HG02678 (cell line): Measurements from ENCODE around the gene NOC2L.
"Not testable (repeated sequence)": the region's sequence is repeated elsewhere in the genome, so short reads cannot be mapped to it uniquely, and the experiment has no call there.

Experiments used
- ATAC-seq: cut with Tn5 transposase; IDR thresholded peaks from one replicate; pipeline ENCODE4 v1.9.1; 2021; ENCODE audit warnings: mild to moderate bottlenecking, moderate library complexity; ENCODE audit not compliant: unreplicated experiment

Gene NOC2L

DNA sequence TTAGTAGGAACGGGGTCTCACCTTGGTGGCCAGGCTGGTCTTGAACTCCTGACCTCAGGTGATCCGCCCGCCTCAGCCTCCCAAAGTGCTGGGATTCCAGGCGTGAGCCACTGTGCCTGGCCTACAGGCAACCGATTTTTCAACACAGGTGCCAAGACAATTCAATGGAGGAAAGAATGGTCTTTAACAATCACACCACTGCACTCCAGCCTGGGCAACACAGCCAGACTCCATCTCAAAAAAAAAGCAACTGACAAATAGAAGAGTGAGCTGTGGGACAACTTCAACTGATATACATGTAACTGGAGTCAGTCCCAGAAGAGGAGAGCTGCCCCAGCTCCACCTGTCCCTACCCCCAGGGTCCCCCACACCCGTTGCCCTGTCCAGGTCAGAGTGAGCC, 35.5 kb upstream of the NOC2L start:
- ATAC-seq: not testable (repeated sequence)

DNA sequence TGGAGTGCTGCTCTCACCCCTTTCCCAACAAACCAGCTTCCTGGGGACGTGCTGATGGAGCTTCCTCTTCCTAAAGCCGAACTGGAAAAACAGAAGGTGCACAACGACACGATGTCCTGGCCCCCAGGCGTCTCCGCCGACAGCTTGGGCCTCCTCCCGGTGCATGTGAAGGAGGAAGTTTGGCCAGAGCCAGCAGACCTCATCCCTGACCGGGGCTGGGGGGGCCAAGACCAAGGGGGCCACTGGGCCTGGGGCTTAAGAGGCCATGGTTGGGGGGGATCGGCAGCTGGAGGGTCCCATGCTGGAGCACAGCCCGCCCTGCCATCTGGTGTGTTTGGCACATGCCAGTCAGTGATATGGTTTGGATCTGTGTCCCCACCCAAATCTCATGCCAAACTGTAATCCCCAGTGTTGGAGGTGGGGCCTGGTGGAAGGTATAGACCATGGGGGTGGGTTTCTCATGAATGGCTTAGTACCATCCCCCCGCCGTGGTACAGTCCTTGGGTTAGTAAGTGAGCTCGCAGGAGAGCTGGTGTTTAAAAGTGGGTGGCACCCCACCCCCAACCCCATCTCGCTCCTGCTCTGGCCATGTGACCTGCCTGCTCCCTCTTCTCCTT, 34.4 kb upstream of the NOC2L start:
- no peak for ATAC-seq

DNA sequence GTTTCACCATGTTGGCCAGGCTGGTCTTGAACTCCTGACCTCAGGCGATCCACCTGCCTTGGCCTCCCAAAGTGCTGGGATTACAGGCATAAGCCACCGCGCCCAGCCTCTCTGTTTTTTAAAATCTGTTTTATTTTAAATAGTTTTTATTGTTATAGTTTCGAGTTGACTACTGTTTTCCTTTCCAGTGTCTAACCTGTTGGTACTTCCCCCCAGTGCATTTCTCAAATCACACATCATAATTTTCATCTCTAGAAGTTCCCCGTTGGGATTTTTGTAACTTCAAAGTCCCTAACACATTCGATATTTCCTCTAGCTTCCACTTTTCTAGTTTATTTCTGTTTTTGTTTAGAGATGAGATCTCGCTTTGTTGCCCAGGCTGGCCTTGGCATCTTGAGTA, 33.3 kb upstream of the NOC2L start:
- ATAC-seq: no peak

DNA sequence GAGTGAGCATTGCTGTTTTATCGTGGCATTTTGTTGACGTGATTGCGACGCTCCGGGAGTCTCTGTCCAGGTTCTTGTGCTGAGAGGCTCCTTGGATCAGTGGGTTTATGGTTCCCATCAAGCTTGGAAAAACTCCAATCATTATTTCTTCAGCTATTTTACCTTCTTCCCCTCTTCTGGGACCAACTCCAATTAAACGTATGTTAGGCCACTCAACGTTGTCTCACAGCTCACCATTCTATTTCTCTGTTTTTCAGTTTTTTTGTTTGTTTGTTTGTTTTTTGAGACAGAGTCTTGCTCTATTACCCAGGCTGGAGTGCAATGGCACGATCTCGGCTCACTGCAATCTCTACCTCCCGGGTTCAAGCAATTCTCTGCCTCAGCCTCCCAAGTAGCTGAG, 32.8 kb upstream of the NOC2L start:
- no peak for ATAC-seq

DNA sequence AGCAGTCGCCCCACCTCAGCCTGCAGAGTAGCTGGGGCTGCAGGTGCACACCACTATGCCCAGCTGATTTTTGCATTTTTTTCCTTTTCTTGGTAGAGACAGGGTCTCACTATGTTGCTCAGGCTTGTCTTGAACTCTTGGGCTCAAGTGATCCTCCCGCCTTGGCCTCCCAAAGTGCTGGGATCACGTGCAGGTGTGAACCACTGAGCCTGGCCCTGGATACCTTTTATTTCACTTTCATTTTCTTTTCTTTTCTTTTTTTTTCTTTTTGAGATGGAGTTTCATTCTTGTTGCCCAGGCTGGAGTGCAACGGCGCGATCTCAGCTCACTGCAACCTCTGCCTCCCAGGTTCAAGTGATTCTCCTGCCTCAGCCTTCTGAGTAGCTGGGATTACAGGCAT, 32.2 kb upstream of the NOC2L start:
- ATAC-seq: not testable (repeated sequence)

DNA sequence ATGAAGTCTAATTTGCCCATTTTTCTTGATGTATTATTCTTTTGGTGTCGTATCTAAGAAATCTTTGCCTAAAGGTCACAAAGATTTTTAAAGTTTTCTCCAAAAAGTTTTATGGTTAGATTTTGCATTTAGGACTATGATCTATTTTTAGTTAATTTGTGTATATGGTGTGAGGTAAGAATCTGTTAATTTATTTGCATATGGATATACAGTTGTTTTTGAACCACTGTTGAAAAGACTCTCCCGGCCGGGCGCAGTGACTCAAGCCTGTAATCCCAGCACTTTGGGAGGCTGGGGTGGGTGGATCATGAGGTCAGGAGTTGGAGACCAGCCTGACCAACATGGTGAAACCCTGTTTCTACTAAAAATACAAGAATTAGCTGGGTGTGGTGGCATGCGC, 29.0 kb upstream of the NOC2L start:
- not testable (repeated sequence) for ATAC-seq

- ATAC-seq: no peak
Observed at GRCh38 chr1:985126-985525, 26.1 kb upstream of the NOC2L start.

DNA sequence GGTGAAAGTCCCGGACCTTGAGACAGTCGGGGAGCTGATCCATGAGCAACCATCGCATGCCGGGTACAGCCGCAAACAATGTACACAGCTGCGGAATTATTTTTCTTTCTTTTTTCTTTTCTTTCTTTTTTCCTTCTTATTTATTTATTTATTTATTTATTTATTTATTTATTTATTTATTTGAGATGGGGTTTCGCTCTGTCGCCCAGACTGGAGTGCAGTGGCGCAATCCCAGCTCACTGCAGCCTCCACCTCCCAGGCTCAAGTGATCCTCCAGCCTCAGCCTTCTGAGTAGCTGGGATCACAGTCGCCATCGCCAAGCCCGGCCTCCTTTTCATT, 25.4 kb upstream of the NOC2L start:
- no peak for ATAC-seq

GRCh38 chr1:983798-984475, 24.9 kb upstream of the NOC2L start:
- no peak for ATAC-seq

GRCh38 chr1:982765-983436, 23.8 kb upstream of the NOC2L start:
- ATAC-seq: no peak

DNA sequence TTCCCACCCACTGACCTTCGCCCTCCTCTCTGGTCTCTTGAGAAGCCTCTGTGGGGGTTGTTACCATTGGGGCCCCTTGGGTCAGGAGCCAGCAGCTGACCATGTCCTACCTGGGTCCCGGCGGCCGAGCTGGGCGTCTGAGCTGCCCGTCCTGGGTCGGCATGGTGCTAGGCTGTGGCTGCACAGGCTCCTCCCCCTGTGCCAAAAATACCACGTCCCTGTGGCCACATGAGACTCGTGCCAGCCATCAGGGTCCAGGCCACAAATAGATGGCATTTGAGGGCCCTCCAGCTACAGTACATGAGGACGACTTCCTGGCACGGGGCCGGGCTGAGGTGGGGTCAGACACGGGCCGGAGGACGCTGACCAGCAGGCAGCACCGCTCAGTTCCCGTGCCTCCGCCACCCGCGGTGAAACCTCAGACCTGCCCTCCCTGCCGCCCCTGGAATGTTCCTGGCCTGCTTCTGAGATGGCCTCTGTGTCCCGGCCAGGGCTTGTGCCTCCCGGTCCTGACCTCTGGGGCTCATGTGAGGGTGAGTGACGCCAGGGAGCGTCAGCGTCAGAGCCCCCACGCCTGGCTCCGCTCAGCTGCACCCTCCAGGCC, 23.0 kb upstream of the NOC2L start, which contains the start of gene PERM1:
TSS of gene PERM1 (minus strand) at position 139 of the 604 bp plus-strand sequence. CDS start 1,064 bp downstream, outside the sequence.
- no peak for ATAC-seq

GRCh38 chr1:981491-981954, 22.5 kb upstream of the NOC2L start:
- ATAC-seq: no peak

DNA sequence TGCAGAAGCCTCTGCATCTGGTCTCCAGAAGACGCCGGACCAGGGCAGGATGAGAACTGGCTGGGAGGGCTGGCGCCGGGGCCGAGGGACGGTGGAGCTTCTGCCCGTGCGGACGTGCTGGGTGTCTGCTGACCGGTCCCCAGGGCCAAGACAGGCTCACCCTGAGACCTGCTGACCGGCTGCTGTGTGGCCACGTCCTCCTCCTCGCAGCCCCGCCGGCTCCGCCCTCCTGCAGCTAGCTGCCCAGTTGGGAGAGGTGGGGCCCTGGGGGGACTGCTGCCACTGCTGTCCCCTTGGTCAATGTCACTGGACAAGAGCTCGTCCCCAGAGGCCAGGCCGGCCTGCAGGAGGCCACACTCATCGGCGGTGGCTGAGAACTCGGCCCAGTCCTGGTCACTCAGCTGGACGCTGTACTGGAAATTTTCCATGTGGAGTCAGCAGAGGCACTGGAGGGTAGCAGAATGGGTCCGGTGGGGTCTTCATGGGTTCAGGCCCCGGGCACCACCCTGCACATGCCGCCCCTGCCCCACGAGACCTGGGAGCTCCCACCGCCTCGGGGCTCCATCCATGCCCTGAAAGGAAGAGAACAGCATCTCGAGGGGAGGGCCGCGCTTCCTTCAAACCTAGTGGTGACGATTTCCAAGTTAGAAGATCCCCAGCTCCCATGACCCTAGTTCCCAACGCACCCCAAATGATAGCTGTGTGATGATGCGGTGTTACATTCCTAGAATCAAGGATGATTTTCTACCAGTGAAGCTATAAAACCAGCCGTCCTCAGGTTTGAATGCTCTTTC, 21.7 kb upstream of the NOC2L start:
- no peak for ATAC-seq

GRCh38 chr1:980137-980571, 21.1 kb upstream of the NOC2L start:
- no peak for ATAC-seq

GRCh38 chr1:979744-980072, 20.7 kb upstream of the NOC2L start:
- ATAC-seq: no peak

DNA sequence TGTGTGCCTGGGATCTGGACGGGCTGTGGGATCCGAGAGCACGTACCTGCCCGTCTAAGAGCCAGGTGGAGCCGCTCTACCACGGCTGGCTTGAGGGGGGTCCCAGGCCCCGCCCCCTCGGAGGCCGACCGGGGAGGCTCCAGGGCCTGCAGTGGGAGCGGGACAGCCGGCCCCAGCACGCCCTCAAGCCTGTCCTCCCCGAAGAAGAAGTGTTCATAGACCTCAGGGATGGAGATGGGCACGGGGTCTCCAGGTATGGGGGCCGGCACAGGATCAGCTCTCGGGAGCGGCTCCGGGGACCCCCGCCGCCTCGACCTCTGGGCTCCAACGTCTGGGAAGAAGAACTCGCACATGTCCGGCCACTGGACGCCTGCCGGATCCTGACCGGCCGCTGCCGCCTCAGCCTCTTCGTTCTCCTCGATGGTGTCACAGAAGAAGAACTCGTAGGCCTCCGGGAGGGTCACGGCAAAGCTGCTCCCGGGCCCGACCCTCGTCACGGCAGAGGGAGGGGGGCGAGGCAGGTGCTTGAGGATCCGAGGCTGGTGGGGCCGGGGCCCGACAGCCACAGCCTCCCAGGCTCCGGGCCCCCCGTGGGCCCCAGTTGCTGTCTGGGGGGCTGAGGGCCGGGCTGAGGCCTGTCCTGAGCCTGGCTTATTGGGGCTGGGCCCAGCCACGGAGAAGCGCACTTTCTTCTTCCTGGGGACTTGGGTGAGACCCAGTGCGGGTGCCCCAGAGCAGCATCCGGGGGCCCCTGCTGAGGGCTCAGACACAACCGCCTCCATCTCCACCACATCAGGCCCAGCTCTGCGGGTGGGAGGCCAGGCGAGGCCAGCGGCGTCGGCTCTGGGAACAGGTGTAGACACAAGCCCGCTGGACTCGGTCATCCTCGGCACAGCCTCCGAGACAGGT, 20.0 kb upstream of the NOC2L start:
- no peak for ATAC-seq

- no peak for ATAC-seq
Observed at GRCh38 chr1:978069-978834, 19.2 kb upstream of the NOC2L start.

- not testable (repeated sequence) for ATAC-seq
Observed at GRCh38 chr1:976791-977190, 17.7 kb upstream of the NOC2L start.
